IPS-18a (cell line): Measurements from ENCODE around the gene RAD9A.

Experiments
- H3K27ac ChIP-seq: one replicate; pipeline ENCODE4 v1.5.1; 2013; ENCODE audit warnings: low read length
- H3K27me3 ChIP-seq: one replicate; pipeline ENCODE4 v1.6.1; 2013; ENCODE audit warnings: mild to moderate bottlenecking, low read length; ENCODE audit not compliant: control insufficient read depth, insufficient read depth
- H3K36me3 ChIP-seq: one replicate; pipeline ENCODE4 v1.6.1; 2013; ENCODE audit warnings: low read depth, low read length; ENCODE audit not compliant: control insufficient read depth
- H3K4me1 ChIP-seq: one replicate; pipeline ENCODE4 v1.6.1; 2013; ENCODE audit warnings: low read depth, low read length; ENCODE audit not compliant: control insufficient read depth
- H3K4me3 ChIP-seq: one replicate; pipeline ENCODE4 v1.5.1; 2013; ENCODE audit warnings: low read length
- H3K9ac ChIP-seq: one replicate; pipeline ENCODE4 v1.6.1; 2013; ENCODE audit warnings: mild to moderate bottlenecking, low read length, moderate library complexity
- H3K9me3 ChIP-seq: one replicate; pipeline ENCODE4 v1.6.1; 2013; ENCODE audit warnings: low read depth, low read length; ENCODE audit not compliant: control insufficient read depth

The RAD9A gene

DNA sequence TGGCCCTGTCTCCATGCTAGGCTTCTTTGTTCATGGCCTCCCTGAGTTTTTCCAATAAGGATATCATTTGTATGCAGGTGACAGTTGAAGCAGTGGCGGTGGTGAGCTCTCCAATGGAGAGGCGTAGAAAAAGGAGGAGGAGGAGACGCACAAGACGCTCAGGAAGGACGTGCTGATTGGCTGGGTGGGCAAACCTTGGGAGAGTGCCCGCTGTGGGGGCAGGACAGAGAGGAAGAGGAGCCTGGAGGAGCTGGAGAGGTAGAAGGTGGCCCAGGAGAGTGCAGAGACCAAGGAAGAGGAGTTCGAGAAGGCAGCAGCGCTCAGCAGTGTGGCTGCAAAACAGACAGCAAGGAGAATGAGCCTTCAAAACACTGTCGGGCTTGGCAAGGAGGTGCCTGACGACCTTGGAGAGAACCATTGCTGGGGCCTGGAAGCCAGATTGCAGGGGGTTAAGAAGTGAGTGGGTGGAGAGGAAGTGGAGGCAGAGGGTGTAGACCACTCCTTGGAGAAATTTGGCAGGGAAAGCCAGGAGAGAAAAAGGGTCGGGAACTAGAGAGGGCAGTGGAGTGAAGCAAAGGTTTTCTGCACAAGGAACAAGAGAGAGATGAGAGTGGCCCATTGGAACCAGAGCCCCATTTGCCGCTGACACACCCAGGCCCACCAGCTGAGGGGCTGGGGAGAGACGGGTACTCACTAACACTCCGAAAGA lies 25.9 kb upstream of the RAD9A start:
- Histone ChIP-seq H3K36me3 (no peaks in the 10 kb centered on the region), H3K4me3 (no peak overlapping the region), H3K27ac (no peak overlapping the region), H3K9me3 (no peaks in the 10 kb centered on the region), H3K4me1 (peaks cover 5% of the 10 kb centered on the region), H3K9ac (no peak overlapping the region), H3K27me3 (peaks cover 35% of the 10 kb centered on the region)

DNA sequence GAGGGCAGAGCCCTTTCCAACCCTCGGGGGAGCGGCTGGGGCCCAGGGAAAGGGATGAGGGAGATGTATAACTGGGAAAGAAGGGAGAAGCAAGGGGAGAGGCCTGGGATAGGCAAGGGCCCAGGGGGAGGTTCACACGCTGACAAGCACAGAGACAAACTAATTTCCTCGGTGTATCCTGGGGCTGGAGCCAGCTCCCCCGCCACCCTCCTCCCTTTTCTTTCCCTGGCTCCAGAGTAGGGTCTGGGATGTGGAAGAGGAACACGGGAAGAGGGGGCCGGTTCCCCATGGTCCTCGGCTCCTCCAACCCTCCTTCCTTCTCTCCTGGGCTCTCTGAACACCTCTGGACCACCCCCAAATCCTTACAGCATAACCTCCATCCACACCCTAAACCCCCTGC lies 25.2 kb upstream of the RAD9A start:
- peaks cover 11% of the 10 kb centered on the region for H3K4me1 ChIP-seq
- no peak overlapping the region for H3K27ac ChIP-seq
- H3K9ac ChIP-seq = no peak overlapping the region

DNA sequence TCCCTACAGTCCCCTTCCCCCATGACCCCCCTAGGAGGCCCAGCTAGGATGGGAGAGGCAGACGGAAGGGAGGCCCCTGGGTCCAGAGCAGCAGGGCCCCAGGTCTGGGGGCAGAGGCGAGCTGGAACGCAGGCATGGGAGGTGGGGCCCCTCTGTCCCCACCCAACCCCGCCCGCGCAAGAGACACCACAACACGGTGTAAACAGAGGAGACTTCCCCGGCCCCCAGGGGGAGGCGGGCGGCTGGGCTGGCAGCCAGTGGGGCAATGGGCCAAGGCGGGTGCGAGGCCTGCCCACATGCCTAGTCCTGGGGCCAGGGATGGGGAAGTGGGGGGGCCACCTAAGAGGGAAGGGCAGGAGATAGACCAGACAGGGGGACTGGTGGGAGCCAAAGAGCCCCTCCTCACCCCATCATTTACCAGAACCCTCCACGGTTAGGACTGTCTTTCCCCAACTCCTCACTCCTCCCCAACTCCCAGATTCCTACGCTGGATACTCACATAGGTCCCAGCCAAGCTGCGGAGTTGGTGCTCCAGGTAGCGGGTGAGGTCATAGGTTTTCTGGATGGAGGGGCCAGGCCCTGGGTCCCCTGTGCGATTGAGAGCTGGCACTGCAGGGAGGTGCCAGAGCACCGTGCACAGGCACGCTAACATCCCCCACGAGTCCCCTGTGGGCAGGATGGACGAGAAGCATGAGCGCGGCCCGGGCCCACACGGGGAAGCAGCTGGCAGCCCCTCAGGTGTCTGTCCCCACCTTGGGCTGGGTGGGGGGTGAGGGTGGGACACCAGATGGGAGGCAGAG lies 24.6 kb upstream of the RAD9A start:
- no peaks in the 10 kb centered on the region for H3K9me3 ChIP-seq
- H3K27ac ChIP-seq = no peak overlapping the region
- no peak overlapping the region for H3K4me3 ChIP-seq
- H3K4me1 ChIP-seq = peaks cover 17% of the 10 kb centered on the region
- no peaks in the 10 kb centered on the region for H3K36me3 ChIP-seq
- peaks cover 43% of the 10 kb centered on the region for H3K27me3 ChIP-seq
- H3K9ac ChIP-seq = no peak overlapping the region

More for the DNA sequence above, 25.2 kb upstream of the RAD9A start:
- Histone ChIP-seq H3K36me3 (no peaks in the 10 kb centered on the region), H3K4me3 (no peak overlapping the region), H3K27me3 (peaks cover 38% of the 10 kb centered on the region), H3K9me3 (no peaks in the 10 kb centered on the region)

DNA sequence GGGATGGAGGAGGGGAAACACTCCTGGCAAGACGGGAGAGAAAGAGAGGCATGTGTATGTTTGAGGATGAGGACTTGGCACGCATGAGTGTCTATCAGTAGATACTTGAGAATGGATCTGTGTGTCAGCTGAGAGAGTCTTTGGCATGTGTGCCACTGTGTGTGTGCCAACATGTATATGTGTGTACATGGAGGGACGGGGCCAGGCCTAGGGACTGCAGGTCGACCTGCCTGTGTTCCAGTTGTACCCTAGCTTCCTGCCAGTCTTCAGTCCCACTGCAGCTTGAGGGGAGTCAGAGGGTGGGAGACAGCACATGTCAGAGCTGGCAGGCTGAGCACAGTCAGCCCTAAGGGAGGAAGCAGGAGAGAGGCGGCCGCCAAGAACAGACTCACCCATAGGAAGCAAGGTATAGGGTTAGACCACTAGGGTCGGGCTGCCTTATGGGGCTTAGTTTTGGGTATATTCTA lies 24.0 kb upstream of the RAD9A start:
- Histone ChIP-seq H3K9me3 (no peaks in the 10 kb centered on the region), H3K4me3 (no peak overlapping the region), H3K27me3 (peaks cover 42% of the 10 kb centered on the region), H3K27ac (no peak overlapping the region), H3K9ac (no peak overlapping the region), H3K36me3 (no peaks in the 10 kb centered on the region), H3K4me1 (peaks cover 17% of the 10 kb centered on the region)

DNA sequence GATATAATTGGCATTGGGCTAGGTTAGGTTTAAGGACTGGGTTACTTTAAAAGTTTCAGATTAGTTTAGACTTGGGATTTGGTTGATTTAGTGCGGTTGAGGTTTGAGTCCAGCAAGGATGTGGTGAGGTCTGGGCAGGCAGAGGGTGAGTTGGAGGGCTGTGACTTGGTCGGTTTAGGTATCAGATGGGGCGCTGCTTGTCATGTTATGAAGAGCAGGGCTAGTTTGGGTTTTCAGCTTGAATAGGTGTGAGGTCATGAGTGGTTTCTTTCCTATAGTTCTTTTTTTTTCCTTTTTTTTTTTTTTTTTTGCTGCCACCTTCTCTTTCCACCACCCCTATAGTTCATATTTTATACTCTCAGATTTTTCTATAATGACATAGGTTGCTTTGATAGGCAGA lies 23.2 kb upstream of the RAD9A start:
- Histone ChIP-seq H3K4me3 (no peak overlapping the region), H3K4me1 (peaks cover 17% of the 10 kb centered on the region), H3K27ac (no peak overlapping the region), H3K27me3 (peaks cover 44% of the 10 kb centered on the region), H3K9ac (no peak overlapping the region), H3K9me3 (no peaks in the 10 kb centered on the region), H3K36me3 (no peaks in the 10 kb centered on the region)

DNA sequence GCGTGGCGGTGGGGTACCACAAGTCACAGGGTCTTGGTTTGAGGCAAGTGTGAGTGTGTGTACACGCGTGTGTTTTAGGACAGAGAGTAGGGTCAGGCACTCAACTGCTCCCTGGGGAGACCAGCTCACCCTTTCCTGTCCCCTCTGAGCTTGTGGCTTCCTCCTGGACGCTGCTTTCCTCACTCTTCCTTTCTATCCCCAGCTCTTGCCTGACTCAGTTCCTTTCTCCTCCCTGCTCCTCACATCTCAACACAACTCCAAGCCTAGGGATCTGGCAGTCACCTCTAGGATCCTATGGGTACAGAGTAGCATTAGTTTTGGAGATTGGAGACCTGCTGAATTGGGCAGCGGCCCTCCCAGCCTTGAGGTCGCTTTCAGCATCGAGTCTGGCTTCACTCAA lies 22.5 kb upstream of the RAD9A start:
- H3K4me3 ChIP-seq = no peak overlapping the region
- H3K4me1 ChIP-seq = peaks cover 20% of the 10 kb centered on the region
- H3K27ac ChIP-seq = no peak overlapping the region
- H3K9ac ChIP-seq = no peak overlapping the region
- H3K27me3 ChIP-seq = peaks cover 51% of the 10 kb centered on the region
- no peaks in the 10 kb centered on the region for H3K36me3 ChIP-seq
- no peaks in the 10 kb centered on the region for H3K9me3 ChIP-seq

DNA sequence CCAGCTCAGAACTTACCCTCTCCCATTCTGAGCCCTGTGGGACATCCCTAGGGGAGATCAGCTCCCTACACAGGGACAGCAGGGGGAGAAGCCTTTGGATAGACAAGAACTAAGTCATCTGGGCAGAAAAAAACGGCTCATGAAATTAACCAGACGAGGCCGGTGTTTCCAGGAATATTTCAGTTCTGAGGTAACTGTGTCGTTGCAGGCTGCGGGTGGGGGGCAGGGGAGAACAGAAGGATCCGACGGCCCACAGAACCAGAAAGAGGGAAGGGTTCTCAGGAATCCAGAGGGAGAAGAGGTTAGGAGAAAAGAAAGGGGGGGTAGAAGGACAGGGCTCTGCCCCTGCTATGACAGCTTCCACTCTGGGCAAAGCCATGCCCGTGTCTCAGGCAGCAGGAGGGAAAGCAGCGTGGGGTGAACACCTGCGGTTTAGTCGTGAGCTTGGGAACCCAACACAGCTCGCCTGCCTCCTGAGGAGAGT lies 21.9 kb upstream of the RAD9A start:
- Histone ChIP-seq H3K4me1 (peaks cover 25% of the 10 kb centered on the region), H3K27ac (no peak overlapping the region), H3K36me3 (no peaks in the 10 kb centered on the region), H3K4me3 (no peak overlapping the region), H3K9ac (no peak overlapping the region), H3K9me3 (no peaks in the 10 kb centered on the region), H3K27me3 (peaks cover 56% of the 10 kb centered on the region)

DNA sequence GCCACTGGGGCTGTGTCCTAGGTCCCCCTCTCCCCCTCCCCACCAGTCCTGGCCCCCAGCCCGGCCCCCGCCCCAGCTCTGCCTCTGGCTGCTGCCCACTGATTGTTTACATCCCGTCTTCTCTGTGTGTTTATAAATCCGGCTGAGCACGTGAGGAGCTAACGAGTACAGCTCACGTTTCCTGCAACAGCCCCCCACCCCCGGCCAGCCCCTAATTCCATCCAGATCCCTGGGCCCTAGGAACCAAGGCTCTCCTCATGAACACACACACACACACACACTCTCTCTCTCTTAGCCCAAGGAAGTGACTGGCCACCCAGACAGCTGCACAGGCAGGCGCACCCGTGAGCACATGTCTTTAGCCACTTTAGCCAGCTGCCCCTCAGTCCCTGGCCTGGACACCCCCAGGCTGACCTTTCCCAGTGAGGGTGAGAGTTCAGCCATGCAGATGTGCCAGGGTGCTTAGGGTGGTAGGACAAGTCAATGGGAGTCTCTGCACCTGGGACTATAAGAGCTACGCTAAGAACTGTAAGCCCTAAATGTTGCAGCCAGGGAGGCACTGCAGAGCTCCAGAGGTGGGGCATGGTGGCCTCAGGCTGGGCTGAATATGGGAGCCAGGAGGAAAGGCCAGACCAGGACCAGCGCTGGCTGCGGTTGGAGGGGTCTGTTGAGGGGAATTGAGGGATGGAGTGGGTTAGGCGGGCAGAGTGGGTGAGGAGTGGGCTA lies 21.3 kb upstream of the RAD9A start:
- peaks cover 27% of the 10 kb centered on the region for H3K4me1 ChIP-seq

DNA sequence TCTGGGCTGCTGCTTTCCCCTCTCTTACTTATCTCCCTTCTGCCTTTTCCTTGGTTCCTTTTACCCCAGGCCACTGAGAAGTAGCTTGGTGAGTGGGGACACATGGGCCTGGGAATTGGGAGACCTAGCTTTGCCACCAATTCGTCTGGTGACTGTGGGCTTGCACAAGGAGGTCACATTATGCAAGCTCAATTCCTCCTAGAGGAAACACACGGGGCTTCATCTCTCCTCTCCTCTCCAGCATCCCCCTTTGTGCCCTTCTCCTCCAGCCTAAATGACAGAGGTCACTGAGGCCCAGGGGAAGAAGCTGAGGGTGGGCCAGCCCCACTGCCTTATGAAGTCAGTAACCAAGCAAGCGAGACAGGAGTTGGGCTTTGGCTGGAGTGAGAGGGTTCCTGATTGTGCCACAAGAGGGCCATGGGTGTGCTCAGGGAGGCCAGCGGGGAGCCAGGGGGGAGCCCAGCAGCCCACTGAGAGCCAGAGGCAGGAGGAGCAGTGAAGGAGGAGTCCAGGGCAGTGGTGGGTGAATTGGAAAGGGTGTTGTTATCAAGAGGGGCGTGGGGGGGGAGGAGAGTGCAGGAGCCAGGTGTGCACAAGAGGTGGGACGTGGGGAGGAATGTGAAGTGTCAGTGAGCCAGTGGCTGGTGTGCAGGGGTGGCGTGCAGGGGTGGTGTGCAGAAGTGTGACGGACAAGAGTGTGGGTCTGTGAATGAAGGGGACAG lies 20.4 kb upstream of the RAD9A start:
- H3K9me3 ChIP-seq = no peaks in the 10 kb centered on the region
- no peaks in the 10 kb centered on the region for H3K36me3 ChIP-seq
- no peak overlapping the region for H3K27ac ChIP-seq
- H3K9ac ChIP-seq = no peak overlapping the region
- peak overlapping the region; percentile 50 for H3K4me3 ChIP-seq
- H3K4me1 ChIP-seq = peaks cover 35% of the 10 kb centered on the region
- peaks cover 71% of the 10 kb centered on the region for H3K27me3 ChIP-seq

More for the DNA sequence above, 21.3 kb upstream of the RAD9A start:
- Histone ChIP-seq H3K36me3 (no peaks in the 10 kb centered on the region), H3K9ac (no peak overlapping the region), H3K27me3 (peaks cover 63% of the 10 kb centered on the region), H3K27ac (no peak overlapping the region), H3K9me3 (no peaks in the 10 kb centered on the region), H3K4me3 (no peak overlapping the region)

DNA sequence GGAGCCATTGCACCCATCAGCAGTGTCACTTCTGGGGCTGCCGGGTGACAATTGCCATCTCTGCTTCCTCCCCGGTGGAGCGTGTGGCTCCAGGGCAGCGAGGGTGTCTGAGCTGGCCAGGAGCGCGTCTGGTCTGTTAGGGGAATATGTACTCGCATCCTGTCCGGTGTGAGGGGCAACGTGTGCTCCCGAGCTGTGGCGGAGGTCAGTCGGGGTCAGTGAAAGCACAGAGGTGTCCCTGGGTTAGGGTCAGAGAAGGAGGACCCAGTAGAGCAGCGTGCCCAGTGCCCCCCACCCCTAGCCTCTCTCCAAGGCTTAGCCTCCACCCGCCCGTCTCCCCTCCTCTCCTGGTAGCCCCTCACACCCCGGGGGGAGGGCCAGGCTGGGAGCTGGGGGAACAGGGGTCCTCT lies 19.9 kb upstream of the RAD9A start:
- H3K9me3 ChIP-seq = no peaks in the 10 kb centered on the region
- peaks cover 37% of the 10 kb centered on the region for H3K4me1 ChIP-seq
- H3K27me3 ChIP-seq = peaks cover 77% of the 10 kb centered on the region
- no peak overlapping the region for H3K9ac ChIP-seq
- peak overlapping the region; percentile 50 for H3K4me3 ChIP-seq
- H3K36me3 ChIP-seq = no peaks in the 10 kb centered on the region
- no peak overlapping the region for H3K27ac ChIP-seq
